ENCODE data around the gene HOXC12. TPM values are rescaled to one million over a fixed set of nuclear protein-coding genes. Genes with fewer than 3 reads are reported as not detected.

HOXC12 gene
- total RNA-seq, 1 donor from 2014 or later, result not detected

DNA sequence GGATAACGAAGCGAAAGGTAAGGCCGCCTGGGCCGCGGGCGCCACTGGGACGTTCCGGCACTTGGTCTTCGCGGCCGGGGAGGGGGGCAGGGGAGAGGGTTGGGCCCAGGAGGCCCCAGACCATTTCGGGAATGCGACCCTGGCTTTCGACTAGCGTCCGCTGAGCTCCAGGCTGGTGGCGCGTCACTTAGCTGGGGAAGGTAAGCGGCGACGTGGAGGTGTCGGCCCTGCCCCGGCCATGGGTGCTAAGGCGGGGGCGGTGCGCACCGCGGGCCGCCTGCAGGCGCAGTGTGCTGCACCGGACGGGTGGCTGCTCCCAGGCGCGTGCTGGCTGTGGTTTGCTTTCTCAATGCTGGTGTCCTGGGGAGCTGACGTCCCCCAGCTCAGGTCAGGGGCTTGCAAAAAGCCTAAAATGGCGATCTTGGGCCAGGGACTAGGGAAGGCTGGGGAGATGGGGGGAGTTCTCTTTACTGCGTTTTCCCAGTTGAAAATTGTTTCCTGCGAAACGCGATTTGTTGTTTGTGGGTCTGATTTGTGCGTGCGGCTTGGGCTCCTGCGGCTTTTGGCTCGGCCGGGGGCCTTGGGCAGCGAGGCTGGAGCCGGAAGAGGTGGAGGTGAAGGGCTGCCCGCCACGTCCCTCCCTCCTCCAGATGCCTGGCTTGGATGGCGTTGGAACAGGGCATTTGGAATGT, 31.4 kb downstream of the HOXC12 start:
- TF ChIP-seq, protein P1, sequence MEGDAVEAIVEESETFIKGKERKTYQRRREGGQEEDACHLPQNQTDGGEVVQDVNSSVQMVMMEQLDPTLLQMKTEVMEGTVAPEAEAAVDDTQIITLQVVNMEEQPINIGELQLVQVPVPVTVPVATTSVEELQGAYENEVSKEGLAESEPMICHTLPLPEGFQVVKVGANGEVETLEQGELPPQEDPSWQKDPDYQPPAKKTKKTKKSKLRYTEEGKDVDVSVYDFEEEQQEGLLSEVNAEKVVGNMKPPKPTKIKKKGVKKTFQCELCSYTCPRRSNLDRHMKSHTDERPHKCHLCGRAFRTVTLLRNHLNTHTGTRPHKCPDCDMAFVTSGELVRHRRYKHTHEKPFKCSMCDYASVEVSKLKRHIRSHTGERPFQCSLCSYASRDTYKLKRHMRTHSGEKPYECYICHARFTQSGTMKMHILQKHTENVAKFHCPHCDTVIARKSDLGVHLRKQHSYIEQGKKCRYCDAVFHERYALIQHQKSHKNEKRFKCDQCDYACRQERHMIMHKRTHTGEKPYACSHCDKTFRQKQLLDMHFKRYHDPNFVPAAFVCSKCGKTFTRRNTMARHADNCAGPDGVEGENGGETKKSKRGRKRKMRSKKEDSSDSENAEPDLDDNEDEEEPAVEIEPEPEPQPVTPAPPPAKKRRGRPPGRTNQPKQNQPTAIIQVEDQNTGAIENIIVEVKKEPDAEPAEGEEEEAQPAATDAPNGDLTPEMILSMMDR (IDR thresholded peaks at IDR 0.05; ENCODE audit: borderline replicate concordance), result no peak

DNA sequence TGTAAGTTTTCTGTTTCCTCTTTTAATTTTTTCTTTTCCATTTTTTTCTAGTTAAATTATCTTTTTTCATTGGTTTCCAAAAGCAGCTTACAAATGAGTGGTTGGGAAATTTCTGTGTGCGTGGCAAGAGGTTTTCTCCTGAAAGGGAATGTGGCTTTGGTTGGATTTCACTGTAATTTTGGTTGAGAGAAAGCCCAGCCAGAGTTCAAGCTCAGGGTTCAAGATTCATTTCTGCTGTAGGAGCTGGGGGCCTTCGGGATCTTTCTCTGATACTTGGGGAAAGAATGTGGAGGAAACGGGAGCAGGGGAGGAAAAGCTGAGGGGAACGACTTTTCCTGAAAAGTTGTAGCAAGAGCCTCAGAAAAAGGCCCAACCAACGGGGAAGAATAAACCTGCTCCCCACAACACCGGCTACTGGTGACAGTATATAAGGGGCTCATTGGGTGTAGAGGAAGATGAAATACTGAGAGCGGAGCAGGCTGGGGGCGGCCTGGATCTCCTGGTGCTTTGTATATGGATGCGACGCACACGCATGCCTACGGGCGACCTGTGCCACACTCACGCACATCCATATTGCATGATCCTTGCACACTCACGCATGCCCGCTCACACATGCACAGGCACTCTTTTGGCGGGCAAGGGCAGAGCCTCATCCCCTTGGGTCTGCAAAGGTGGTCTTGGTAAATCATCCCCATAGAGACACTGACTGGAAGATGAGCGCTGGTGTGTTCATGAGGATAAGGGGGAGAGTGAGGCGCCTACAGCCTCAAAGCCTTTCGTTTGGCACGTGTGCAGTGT, 32.2 kb downstream of the HOXC12 start:
- no peaks in the 10 kb centered on the region for H3K36me3 ChIP-seq
- intact Hi-C loops (cut with micrococcal nuclease), result no loop called here
- peaks cover 25% of the 10 kb centered on the region for H3K4me1 ChIP-seq
- no peaks in the 10 kb centered on the region for H3K9me3 ChIP-seq (replicated peaks)
- TF ChIP-seq, protein P1 (IDR thresholded peaks at IDR 0.05; ENCODE audit: borderline replicate concordance), result no peak
- DNase-seq, result no peak
- no peak overlapping the region for H3K4me3 ChIP-seq
- H3K27me3 ChIP-seq (ENCODE audit: low read depth), result peaks cover 100% of the 10 kb centered on the region
- H3K27ac ChIP-seq (replicated peaks), result no peak overlapping the region

More for the DNA sequence above, 31.4 kb downstream of the HOXC12 start:
- no peak for DNase-seq
- H3K27me3 ChIP-seq (ENCODE audit: low read depth), result peaks cover 100% of the 10 kb centered on the region
- H3K9me3 ChIP-seq (replicated peaks), result no peaks in the 10 kb centered on the region
- intact Hi-C loops (cut with micrococcal nuclease), result no loop called here
- peak overlapping the region; percentile 12 for H3K4me3 ChIP-seq
- H3K36me3 ChIP-seq, result no peaks in the 10 kb centered on the region
- H3K27ac ChIP-seq (replicated peaks), result no peak overlapping the region
- H3K4me1 ChIP-seq, result peaks cover 25% of the 10 kb centered on the region

DNA sequence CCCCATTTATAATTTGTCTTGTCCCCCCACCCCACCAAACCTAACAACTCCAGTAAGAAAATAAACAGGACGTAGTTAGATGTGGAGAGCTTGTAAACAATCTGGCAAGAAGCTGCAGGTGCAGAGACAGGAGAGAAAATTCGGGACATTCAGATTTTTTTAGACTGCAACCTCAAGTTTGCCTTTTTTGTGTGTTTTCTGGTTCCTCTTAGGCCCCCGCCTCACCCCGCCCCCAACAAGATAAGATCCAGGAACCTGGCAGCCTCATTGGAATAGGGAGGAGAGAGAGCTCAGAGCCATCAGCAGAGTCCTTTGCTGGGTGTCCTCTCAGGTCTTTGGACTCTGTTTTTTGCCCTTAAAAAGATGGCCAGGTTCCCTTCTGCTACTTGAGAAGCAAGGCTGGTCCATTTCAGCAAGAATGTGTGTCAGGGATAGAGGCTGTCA, 33.1 kb downstream of the HOXC12 start:
- no peak overlapping the region for H3K27ac ChIP-seq (replicated peaks)
- intact Hi-C loops (cut with micrococcal nuclease), result no loop called here
- H3K4me3 ChIP-seq, result no peak overlapping the region
- TF ChIP-seq, protein P1 (IDR thresholded peaks at IDR 0.05; ENCODE audit: borderline replicate concordance), result no peak
- no peak for DNase-seq
- H3K27me3 ChIP-seq (ENCODE audit: low read depth), result peaks cover 100% of the 10 kb centered on the region
- H3K9me3 ChIP-seq (replicated peaks), result no peaks in the 10 kb centered on the region
- peaks cover 25% of the 10 kb centered on the region for H3K4me1 ChIP-seq
- no peaks in the 10 kb centered on the region for H3K36me3 ChIP-seq

DNA sequence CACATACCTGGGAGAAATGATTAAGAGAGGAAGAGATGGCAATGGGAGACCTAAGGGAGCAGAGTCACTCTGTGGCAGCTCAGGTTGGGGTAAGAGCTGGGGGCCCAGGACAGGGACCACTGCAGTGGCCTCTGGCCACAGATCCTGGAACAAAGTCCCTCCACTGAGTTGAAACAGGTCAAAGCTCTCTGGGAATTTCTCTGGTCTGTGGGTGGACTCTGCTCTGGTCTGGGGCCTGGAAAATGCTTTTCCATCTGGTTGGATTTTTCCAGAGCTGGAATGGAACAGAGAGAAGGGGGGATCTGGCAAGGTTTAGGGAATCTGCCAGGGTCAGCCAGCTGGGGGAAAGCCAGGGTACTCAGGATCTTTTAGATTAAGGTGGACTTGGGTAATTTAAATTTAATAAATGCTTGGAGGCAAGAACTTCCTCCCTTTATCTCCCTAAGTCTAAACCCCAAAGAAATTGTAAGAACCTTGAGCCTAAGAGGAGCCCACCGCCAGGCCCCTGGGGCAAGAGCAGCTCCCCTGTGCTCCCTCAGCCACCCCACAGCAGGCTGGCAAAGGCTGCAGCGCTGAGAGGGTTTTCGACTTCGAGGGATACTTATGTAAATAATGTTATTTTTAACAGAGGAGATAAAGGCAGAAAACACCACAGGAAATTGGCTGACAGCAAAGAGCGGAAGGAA, 34.0 kb downstream of the HOXC12 start:
- Histone ChIP-seq H3K27ac (replicated peaks) (no peak overlapping the region), H3K36me3 (no peaks in the 10 kb centered on the region), H3K4me3 (no peak overlapping the region), H3K9me3 (replicated peaks) (no peaks in the 10 kb centered on the region), H3K4me1 (peaks cover 25% of the 10 kb centered on the region), H3K27me3 (ENCODE audit: low read depth) (peaks cover 100% of the 10 kb centered on the region)
- DNase-seq, result no peak
- intact Hi-C loops (cut with micrococcal nuclease), result no loop called here
- TF ChIP-seq, protein P1 (IDR thresholded peaks at IDR 0.05; ENCODE audit: borderline replicate concordance), result no peak

All from left ventricle myocardium inferior (tissue), 1 donor.